Measurements from ENCODE around the gene ELN.
"Not testable (repeated sequence)": the region's sequence is repeated elsewhere in the genome, so short reads cannot be mapped to it uniquely, and the experiment has no call there.

The ELN gene

DNA sequence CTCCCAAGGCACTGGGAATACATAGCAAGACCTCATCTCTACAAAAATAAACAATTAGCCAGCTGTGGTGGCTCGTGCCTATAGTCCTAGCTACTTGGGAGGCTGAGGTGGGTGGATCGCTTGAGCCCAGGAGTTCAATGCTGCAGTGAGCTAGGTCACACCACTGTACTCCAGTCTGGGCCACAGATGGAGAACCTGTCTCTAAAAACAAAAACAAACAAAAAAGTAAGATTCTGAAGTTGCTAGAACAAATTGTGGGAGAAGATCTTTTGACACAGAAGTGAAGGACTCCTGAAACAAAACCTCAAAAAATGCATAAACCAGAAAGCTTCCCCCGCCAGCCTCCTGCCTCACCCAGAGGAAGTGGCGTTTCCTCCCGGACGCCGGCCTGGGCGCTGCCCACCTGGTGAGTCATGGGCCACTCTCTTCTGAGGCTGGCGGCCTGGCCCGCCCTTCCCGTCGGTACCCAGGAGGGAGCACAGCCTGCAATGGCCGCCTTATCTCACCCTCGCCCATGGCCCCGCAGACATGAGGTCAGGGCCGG is 25.4 kb upstream of the ELN start:
- DNase-seq: no peak

DNA sequence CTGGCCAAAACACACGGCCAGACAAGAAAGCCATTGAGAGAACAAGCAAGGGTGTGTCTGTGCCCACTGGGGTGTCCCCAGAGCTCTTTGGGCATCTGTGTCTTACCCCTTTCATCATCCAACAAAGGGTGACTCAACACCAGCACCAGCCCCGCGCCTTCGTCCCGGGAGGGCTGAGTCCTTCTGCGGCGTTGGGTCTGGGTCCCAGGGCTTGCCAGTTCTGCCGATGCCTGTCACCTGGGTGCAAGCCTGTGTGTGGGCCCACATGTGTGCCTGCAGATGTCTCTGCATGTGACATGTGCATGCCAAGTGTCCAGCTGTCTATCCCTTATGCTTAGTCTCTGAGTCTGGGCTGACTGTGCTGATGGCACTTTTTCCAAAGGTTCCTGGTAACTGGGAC is 24.4 kb upstream of the ELN start:
- no peak for DNase-seq

DNA sequence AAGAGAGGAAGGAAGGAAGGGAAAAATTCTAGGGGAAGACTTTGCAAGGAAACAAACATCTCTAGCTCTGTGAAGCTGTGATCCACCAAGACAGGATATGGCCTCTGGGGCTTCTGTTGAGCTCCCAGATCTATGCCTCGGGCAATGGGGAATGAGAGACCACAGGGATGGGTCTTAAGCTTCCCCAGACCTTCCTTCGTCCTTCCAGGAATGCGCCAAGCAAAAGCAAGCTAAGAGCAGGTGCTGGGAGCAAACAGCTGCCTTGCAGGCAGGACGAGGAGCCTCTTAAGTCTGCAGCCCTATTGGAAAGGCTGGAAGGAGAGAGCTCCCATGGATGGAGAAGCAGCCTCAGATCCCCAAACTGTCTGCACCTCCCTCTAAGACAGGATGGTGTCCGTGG is 21.9 kb upstream of the ELN start:
- DNase-seq: no peak

DNA sequence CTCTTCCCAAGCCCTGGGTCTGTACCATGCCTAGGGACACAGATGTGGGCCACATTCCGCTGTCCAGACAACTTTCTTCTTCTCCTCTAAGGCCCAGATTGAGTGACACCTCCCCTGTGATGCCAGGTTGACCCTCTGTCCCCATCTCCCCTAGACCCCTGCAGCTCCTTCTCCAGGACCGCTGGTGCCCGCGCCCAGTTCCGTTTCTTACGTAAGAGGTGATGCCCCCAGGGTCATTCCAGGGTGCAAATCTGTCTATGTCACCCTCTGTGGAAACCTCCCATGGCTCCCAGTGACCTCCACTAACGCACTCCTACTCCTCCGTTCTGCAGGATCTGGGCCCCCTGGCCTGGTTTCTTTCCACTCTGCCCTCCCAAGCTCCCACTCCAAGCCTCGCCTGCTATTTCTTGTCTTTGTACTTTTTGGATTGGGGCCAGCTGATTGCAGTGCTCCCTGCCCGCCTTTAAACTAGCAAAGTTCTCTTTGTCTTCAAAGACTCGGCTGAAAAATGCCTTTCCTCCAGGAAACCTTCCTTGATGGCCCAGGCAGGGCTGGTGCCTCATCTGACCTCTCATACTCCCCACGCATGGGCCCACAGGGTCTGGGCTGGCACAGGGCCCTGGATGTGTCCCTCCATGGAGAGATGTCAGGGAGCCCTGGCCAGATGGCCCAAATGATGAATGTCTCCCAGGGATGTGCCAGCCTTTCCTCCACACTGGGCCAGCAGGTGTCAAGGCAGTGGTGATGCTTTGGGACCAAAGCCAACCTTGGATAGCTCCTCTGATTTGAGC is 21.3 kb upstream of the ELN start:
- no peak for DNase-seq

DNA sequence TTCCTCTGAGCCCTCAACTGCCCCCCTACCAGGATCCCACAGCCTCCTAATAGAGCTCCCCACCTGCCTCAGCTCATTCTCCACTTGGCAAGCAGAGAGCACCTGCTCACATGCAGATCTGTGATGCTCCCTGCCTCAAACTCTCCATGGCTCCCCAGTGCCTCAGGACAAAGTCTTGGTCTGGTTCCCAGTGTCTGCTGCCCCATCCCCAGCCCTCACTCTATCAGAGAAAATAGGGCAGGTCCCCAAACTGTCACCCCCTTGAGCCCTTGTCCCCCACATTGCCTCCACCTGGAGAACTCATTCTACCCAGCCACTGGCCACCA is 20.8 kb upstream of the ELN start:
- DNase-seq: no peak

DNA sequence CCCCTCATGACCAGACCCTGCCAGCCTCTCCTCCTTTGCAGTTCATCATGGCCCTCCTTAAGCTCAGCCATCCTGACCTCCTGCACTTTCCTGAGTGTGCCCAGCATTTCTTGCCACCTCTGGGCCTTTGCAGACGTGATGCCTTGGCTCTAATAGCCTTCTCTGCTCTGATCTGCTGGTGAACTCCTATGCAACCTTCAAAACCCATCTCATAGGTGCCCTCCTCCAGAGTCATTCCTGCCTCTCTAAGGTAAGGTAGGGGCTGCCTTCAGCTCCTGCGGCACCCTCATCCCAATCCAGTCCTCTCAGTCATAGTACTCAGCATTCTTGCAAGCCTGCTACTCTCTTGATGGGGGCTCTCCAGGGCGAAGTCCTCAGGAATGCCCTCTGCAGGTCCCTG is 19.3 kb upstream of the ELN start:
- DNase-seq: no peak

DNA sequence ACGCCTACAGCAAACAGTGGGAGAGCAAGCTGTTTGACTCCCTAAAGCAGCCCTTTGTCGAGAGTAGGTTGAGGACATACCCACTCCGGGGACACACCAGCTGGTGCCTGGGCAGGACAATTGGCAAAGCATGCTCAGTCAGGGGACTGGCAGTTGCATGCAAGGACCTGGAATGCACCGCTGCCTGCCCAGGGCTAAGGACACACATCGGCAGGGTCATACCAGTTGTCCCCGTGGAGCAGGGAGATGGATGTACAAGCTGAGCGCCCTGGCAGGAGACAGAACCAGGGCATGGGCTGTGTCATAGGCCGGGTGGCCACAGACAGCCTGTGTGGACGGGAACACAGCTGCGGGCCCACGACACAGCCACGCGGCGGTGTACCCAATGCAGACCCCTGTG is 18.3 kb upstream of the ELN start:
- DNase-seq: no peak

DNA sequence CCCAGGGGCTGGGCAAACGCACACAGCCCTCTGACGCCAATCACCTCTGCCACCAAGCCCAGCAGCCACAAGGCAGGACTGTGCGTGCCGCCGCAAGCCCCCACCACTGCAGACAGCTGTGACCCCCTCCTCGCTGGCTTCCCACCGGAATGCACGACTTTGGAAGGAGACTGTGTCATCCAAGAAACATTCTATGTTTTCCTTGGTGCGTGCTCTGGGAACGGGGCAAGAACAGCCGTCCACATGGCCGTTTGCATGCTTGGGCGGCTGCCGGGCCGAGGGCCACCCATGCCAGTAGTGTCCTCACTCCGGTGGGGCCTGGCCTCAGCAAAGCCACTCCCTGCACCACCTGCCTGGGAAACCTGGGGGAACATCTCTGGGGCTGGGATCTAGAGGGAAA is 17.6 kb upstream of the ELN start:
- no peak for DNase-seq

DNA sequence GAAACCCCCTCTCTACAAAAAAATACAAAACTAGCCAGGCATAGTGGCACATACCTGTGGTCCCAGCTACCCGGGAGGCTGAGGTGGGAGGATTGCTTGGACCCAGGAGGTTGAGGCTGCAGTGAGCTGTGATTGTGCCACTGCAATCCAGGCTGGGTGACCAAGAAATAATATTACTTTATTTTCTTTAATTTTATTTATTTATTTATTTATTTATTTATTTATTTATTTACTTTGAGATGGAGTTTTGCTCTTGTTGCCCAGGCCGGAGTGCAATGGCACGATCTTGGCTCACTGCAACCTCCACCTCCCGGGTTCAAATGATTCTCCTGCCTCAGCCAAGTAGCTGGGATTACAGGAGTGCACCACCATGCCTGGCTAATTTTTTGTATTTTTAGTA is 16.6 kb upstream of the ELN start:
- not testable (repeated sequence) for DNase-seq

DNA sequence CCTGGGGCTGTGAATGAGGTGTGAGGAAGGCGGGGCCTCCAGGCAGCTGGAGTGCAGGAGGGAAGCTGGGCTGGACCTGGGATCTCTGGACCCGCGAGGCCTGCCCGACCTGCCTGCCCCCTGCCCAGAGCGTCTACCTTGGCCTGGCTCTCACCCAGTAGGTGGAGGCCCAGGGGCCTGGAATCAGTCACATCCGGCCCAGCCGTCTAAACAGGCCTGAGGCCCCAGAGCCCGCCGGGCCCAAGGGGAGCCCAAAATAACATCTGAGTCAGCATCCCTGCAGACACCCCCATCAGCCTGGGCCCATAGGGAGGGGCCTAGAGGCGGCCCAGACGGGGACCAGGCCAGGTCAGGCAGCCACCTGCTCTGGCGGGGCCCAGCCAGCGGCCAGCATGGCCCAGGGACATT is 15.1 kb upstream of the ELN start:
- no peak for DNase-seq

DNA sequence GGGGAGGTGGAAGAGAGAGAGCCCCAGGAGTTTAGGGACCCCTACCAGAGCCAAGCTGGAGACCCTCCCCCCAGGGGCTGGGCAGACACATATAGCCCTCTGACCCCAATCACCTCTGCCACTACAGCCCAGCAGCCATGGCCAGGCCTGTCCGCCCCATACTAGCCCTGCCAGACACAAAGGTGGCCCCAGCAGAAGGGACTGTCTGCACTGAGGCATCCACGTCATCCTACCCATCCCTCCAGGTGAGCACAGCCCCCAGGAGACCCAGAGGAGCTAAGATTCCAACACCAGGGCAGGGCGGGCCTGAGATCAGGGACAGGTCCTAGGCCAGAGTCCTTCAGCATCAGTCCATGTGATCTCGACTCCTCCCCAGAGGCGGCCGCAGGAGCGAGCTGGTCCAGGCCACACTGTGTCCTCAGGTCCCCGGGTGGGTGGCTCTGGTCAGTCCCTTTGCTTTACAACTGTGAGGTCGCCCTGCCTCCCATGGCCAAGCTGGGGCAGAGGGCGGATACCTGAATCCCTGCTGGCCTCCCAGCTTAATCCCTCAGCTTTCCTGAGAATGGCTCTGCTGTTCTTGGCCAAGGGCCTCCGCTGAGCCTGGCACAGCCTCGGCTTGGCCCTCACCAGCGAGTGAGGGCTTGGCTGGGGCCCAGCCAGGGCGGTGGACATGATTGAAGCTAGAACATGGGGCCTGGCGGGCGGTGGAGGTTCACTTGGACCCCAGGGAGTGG is 14.3 kb upstream of the ELN start:
- no peak for DNase-seq

DNA sequence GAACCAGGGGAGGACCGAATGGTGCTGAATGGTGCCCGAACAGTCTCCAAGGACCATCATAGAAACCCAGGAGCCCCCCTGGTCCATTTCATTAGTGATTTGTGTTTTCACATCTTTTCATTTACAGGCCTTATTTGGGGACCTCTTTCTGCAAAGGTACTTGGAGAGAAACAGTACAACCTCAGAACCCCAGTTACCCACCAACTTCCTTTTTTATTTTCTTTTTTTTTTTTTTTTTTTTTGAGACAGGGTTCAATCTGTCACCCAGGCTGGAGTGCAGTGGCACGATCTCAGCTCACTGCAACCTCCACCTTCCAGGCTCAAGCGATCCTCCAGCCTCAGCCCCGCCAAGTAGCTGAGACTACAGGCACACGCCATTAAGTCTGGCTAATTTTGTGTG is 13.0 kb upstream of the ELN start:
- DNase-seq: no peak

DNA sequence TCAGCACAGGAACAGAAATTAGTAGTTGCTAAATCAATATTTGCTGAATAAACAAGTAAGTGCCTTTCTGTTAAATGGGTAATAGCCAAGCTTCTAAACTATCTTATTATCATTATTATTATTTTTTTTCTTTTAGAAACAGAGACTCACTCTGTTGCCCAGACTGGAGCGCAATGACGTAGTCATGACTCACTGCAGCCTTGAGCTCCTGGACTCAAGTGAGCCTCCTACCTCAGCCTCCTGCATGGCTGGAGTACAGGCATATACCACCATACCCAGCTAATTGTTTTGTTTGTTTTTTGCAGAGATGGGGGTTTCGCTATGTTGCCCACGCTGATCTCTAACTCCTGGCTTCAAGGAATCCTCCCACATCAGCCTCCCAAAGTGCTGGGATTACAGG is 12.3 kb upstream of the ELN start:
- DNase-seq: no peak

DNA sequence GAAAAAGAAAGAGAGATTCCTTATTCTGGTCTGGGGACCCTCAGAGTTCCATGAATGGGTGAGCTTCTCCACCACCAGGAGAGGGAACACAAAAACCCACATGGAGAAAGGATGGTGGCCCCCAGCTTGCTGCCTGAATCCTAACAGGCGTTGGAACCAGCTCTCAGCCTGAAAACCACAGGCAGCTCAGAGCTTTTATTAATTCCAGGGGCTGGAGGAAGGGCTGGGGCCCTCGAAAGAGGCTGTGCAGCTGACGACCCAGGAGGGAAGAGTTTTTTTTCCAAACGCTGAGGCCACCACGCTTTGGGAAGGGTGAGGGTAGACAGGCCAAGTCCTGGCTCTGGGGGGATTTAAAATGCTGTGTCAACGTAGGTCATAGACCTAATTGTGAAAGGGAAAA is 10.8 kb upstream of the ELN start:
- DNase-seq: no peak

DNA sequence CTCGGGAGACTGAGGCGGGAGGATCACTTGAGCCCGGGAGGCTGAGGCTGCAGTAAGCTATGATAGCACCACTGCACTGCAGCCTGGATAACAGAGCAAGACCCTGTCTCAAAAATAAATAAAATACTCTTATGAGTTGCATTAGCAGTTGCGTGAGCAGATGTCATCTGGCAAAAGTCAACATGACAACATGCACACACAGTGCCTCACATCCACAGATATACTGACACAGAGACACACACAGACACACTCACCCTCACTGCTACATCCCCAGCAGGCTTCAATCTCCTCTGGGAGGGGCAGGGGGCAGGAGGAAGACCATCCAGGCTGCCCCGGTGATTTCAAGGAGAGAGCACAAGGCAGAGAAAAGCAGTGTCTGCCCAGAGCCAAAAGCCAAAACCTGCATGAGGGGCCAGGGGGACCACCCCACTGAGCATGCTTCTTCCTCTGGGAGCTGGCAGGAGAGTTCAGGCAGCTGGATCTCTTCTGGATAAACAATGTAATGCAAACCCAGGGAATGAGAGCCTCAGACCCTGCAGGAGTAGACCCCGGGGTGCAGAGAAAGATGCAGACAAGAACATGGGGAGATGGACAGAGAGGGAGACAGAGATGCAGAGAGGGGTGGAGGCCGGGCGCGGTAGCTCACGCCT is 9.6 kb upstream of the ELN start:
- no peak for DNase-seq

DNA sequence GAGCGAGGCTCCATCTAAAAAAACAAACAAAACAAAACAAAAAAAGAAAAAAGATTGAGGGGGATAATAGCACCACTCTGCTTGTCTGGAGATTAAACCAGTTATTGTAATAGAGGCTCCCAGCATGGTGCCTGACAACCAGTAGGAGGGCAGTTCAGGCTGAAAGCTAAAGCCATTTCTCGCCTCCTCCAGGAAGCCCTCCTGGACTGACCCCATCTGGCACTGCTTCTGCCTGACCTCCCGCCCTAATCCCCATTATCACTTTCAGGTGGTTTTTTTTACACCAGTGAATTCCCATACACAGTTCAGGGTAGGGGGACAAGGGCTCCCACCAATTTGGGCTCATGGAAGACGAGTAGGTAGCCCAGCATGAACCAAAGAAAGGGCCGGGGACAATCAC is 8.8 kb upstream of the ELN start:
- DNase-seq: no peak

DNA sequence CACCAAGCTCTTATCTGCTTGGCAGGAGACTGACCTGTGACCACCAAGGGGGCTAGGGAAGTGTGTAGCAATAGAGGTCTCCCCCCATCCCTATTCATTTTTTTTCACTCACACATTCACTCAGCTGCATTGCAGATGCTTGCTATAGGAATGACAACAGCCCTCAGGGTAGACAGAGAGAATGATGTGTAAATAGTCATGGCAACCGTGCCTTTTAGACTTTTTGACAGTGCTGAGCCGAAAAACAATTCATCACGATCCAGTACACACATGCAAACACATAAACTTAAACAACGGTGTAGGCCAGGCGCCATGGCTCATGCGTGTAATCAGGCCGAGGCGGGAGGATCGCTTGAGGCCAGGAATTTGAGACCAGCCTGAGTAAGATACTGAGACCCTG is 7.6 kb upstream of the ELN start:
- DNase-seq: no peak

DNA sequence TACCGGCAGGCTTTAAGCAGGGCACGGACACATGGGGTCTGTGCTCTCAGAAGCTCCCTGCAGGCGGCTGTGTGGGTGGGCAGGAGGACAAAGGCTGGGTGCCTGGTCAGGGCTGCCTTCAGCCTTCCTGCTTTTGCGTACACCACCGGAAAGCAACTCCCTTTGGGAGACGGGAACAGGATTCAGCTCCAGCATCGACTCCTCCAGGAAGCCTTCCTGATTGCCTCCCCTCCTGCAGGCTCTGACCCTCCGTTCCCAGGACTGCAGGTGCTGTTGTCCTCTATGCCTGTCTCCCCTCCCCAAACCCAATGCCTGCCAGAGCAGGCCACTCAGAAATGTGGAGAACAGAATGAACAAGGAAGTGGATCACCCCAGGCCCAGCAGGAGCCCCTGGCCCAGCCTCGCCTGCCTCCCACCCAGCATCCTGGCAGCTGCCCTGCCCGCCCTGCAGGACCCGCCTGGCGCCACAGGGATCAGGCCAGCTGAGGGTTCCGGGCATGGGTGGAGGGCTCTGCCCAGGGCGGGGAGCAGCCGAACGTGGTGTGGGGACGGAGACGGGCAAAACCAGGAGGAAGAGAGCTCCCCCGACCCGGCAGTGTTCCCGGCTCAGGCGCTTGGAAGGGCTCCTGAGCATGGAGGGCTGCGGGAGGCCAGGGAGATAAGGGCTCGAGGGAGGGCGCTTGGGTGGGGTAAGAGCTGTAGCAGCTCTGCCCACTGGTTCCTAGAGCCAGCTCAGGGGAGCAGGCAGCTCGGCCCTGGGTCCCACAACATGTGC is 6.2 kb upstream of the ELN start:
- no peak for DNase-seq

DNA sequence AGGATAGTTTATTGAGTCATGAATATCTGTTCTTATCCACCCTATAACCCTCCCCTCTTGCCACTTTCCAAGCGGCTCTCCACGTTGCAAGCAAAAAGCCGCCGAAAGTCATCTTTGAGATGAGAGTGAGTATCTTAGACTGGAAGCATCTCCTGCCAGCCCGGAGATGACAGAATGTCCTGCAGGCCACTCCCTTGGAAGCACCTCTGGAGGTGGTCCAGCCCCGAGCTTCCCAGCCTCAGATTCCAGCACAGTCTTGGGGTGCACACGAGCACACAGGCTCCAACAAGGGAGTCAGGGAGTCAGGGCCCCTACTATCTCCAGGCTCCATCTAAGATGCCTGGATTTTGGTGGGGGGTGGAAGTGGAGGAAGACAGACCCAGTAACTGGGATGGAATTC is 5.5 kb upstream of the ELN start:
- DNase-seq: no peak

DNA sequence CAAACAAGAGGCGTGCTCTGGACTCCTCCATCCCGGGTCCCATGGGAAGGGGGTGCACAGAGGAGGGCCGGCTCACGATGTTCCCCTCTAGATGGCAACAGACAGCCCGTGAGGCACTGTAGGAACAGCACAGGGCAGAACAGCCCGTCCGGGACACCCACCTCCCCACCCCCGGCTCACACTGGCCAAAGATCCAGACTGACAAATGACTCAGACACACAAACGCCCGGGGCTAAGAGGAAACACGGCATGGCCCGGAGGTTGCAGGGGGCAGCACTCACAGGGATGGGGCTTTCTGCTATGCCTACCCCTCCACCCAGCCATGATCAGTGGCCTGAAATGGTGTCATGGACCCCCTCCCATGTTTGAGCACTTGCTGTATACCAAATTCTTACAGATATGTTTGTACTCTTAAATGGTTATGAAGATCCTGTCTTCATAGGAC is 4.9 kb upstream of the ELN start:
- DNase-seq: no peak

DNA sequence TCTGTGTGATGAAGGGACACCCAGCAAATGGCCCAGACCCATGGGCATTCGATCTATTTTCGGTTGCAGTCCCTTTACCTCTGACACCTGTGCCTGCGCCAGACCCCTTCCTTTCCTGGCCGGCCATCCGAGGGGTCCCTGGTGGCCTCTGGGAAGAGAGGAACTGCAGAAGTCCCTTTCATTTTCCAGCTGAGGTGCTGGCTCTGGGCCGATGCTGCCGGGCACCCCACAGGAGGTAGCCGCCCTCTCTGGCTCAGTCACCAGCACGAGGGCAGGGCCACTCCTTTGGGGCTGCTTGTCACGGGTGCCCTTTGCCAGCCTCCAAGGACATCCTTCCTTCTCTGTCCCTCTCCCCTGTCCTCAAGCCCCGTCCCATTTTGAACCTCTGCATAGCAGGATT is 4.2 kb upstream of the ELN start:
- no peak for DNase-seq

DNA sequence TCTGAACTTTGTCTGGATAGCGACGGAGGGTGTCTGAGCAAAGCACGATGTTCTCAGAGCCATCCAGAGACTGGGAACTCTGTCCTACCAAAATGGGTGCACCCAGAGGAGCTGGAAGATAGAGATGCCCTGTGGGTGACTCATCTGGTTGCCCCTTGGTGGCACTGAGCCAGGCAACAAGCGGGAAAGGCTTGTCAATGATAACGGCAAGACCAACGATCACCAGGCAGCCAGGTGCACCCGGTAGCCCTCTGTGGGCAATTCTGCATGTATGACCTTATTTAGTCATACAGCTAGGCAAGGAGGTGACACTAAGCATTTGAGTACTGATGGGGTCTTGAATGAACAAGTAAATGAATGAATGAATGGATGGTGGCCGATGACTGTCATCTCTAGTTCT is 2.8 kb upstream of the ELN start:
- DNase-seq: no peak

DNA sequence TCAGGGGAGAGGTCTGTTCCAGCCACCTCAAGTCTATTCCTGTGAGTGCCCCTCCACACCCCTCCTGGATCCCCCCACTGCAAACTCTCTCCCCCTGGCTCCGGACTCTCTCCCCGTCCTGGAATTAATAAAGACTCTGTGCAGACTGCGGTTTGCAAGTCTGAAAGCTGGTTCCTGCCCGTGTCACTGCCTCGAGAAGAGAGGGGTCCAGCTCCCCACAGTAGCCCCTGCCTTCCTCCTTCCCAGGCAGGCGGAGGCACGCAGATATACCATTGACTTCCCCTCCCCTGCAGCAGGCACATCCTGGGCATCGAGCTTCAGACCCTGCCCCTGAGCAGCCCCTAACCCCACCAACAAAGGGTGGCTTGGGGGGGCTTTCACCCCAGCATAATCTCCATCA is 2.2 kb upstream of the ELN start:
- DNase-seq: no peak
